BLaER1 (cell line): Measurements from ENCODE around the gene CSTF2T.
"Not testable (repeated sequence)": the region's sequence is repeated elsewhere in the genome, so short reads cannot be mapped to it uniquely, and the experiment has no call there.

ENCODE experiments used
- H3K27ac ChIP-seq: shearing (Covaris generic); formaldehyde crosslinking; 2 replicates; pipeline ENCODE4 v1.8.1; 2022
- H3K27me3 ChIP-seq: shearing (Covaris generic); formaldehyde crosslinking; 2 replicates; pipeline ENCODE4 v1.8.1; 2022
- H3K36me3 ChIP-seq: shearing (Covaris generic); formaldehyde crosslinking; 2 replicates; pipeline ENCODE4 v1.8.1; 2022
- H3K4me1 ChIP-seq: shearing (Covaris generic); formaldehyde crosslinking; 2 replicates; pipeline ENCODE4 v1.8.1; 2022
- H3K4me2 ChIP-seq: shearing (Covaris generic); formaldehyde crosslinking; 2 replicates; pipeline ENCODE4 v1.8.1; 2022
- H3K4me3 ChIP-seq: shearing (Covaris generic); formaldehyde crosslinking; 2 replicates; pipeline ENCODE4 v1.8.1; 2022
- H3K9ac ChIP-seq: shearing (Covaris generic); formaldehyde crosslinking; 2 replicates; pipeline ENCODE4 v1.8.1; 2022
- H3K9me3 ChIP-seq: shearing (Covaris generic); formaldehyde crosslinking; 2 replicates; pipeline ENCODE4 v1.8.1; 2022
- H4K20me1 ChIP-seq: shearing (Covaris generic); formaldehyde crosslinking; 2 replicates; pipeline ENCODE4 v1.8.1; 2022
- Cebpa-rat ChIP-seq: shearing (Covaris generic); IDR thresholded peaks from 2 replicates; pipeline ENCODE4 v1.8.1; 2022

Gene CSTF2T

DNA sequence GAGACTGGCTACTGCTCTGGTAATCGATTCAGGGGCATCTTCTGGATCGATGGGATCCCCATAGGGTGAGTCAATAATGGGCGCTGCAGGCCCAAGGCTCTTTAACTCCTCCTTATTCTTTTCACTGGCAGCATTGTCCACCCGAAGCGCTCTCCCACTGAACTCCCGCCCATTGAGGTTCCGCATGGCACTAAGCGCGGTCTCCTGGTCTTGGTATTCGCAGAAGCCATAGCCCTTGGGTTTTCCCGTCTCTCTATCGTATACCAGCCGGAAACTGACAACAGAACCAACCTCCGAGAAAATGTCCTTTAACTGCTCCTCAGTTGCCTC lies 285 bp downstream of the CSTF2T start:
- Histone ChIP-seq H3K4me1 (peaks cover 33% of the 10 kb centered on the region), H3K4me3 (peak overlapping the region; percentile 80), H3K27ac (peak overlapping the region; percentile 99), H3K27me3 (no peaks in the 10 kb centered on the region), H3K4me2 (peak overlapping the region; percentile 97), H4K20me1 (peaks cover 48% of the 10 kb centered on the region), H3K9ac (peak overlapping the region; percentile 98), H3K9me3 (no peaks in the 10 kb centered on the region; the same call in 1 of the 2 replicates), H3K36me3 (peaks cover 35% of the 10 kb centered on the region)
- no peak for TF ChIP-seq Cebpa-rat

DNA sequence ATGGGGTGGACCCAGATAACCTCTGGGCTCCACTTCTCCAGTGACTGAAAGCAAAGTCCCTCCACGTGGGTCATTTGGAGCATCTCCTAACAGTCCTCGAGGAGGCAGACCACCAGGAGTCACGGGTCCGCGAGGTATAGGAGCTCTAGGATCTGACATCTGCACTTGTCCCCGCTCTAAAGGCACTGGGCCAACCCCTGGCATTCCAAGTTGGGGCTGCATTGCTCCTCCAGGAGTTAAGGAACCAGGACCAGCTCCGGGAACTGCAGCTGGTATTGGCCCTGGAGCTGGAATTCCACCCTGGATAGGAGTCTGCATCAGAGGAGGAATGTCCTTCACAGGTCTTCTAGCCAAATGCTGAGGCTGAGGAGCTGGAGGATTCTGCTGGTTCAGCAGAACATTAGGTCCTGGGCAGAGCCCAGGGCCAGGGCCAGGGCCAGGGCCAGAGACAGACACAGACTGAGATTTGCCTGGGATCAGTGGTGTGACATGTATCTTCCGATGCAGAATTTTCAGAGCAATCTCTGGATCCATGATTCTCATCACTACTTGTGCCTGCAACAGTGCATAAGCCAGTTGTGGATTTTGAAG lies 827 bp downstream of the CSTF2T start:
- H3K27ac ChIP-seq: peak overlapping the region; percentile 99
- H3K36me3 ChIP-seq: peaks cover 35% of the 10 kb centered on the region
- peak overlapping the region; percentile 98 for H3K9ac ChIP-seq
- no peaks in the 10 kb centered on the region; the same call in 1 of the 2 replicates for H3K9me3 ChIP-seq
- H4K20me1 ChIP-seq: peaks cover 50% of the 10 kb centered on the region
- no peak for TF ChIP-seq Cebpa-rat
- peak overlapping the region; percentile 97 for H3K4me2 ChIP-seq
- peaks cover 33% of the 10 kb centered on the region for H3K4me1 ChIP-seq
- peak overlapping the region; percentile 80 for H3K4me3 ChIP-seq
- H3K27me3 ChIP-seq: no peaks in the 10 kb centered on the region

DNA sequence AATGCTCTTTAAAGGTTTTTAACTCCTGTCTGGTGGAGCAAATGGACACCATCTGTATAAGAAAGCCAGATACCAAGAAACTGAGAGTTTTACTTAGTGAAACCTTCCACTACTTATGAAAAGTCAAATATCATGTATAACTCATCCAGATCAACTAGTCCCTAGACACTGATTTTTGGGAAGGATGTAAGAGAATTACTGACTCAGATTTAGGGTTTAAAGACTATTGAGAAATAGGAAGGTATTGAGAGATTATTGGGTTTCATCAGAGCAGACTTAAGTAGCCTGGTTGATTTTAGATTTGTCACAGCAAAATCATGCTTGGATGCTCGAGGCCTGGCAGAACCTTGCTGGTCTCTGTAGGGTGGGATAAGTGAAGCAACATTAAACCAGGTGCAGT lies 3.1 kb downstream of the CSTF2T start:
- peak overlapping the region; percentile 4 for H3K4me2 ChIP-seq

DNA sequence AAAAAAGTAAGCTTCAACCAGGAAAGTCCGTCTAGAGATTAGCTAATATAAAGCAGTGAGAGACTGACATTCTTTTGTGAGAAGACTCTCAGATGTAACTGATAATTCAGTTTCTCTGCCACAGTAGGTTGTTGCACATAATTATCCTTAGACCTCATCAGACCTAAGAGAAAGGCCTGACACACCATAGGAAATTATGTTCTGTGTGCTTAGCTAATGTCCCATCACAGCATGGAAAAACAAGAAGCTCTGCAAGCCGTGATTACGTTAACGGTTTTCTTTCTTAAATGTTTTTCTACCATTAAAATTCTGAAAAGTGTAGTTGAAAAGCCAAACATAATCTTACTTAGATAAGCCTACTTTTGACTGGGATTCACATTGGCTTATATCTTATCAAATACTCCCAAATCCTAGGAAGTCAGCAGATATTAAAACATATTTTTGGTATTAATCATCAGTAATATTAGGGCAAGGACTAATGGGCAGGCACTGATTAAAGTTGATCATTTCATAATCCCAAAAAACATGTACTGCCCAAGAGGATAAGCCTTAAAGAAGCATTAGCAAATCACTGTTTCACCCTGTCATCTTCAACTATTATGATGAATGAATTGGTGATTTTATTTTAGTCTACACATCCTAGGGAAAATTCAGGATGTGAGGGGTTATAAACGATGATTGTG lies 5.2 kb downstream of the CSTF2T start:
- Histone ChIP-seq H3K4me2 (no peak overlapping the region), H3K27ac (no peak overlapping the region), H3K4me1 (peaks cover 26% of the 10 kb centered on the region), H3K4me3 (no peak overlapping the region), H3K9me3 (no peaks in the 10 kb centered on the region; the same call in 1 of the 2 replicates), H3K27me3 (no peaks in the 10 kb centered on the region), H3K9ac (no peak overlapping the region), H4K20me1 (peaks cover 50% of the 10 kb centered on the region), H3K36me3 (peaks cover 35% of the 10 kb centered on the region)
- no peak for TF ChIP-seq Cebpa-rat

More for the DNA sequence above, 3.1 kb downstream of the CSTF2T start:
- no peak overlapping the region for H3K4me3 ChIP-seq
- no peak for TF ChIP-seq Cebpa-rat
- H3K27me3 ChIP-seq: no peaks in the 10 kb centered on the region
- H3K9ac ChIP-seq: no peak overlapping the region
- H3K36me3 ChIP-seq: peaks cover 35% of the 10 kb centered on the region
- H4K20me1 ChIP-seq: peaks cover 50% of the 10 kb centered on the region
- H3K27ac ChIP-seq: no peak overlapping the region
- H3K4me1 ChIP-seq: peaks cover 33% of the 10 kb centered on the region
- no peaks in the 10 kb centered on the region; the same call in 1 of the 2 replicates for H3K9me3 ChIP-seq

DNA sequence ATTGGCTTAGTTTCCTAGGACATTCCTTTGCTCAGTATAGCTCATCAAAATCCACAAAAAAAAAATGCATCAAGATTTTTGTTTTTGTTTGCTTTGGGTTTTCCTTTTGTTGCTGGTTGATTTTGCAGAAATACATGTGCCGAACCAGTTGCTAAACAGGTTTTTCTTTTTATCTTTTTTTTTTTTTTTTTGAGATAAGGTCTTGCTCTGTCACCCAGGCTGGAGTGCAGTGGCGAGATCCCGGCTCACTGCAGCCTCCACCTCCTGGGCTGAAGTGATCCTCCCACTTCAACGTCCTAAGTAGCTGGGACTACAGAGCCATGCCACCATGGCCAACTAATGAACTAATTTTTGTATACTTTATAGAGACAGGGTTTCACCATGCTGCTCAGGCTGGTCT lies 8.3 kb downstream of the CSTF2T start:
- Histone ChIP-seq H3K9me3 (0 out of 2 replicates have a peak, but pooled peaks cover 3% of the 10 kb centered on the region), H3K36me3 (peaks cover 12% of the 10 kb centered on the region; the same call in 1 of the 2 replicates), H3K4me3 (no peak overlapping the region), H3K4me1 (peaks cover under 1% of the 10 kb centered on the region; the same call in 1 of the 2 replicates), H3K4me2 (no peak overlapping the region), H3K9ac (no peak overlapping the region), H3K27ac (no peak overlapping the region), H4K20me1 (peaks cover 23% of the 10 kb centered on the region), H3K27me3 (no peaks in the 10 kb centered on the region)
- TF ChIP-seq Cebpa-rat: no peak

DNA sequence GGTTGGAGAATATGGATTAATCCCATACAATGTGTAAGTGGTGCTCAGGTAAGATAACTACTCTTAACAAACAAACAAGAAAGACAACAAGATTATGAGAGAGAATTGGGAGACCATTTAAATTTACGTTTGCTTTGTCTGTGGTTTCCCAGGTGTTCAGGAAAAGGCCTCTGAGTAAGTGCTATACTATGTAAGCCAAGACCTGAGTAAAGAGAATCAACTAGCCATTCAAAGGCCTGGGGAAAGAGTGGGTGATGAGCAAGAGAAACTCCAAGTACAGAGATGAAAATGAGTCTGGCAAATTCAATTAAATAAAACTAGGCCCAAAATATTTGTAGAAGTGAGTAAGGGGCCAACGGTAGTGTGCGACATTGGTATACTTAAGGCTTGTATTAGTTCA lies 9.9 kb downstream of the CSTF2T start:
- Histone ChIP-seq H3K4me2 (no peak overlapping the region), H3K36me3 (peaks cover 2% of the 10 kb centered on the region; the same call in 1 of the 2 replicates), H3K9me3 (0 out of 2 replicates have a peak, but pooled peaks cover 3% of the 10 kb centered on the region), H3K27ac (no peak overlapping the region), H3K4me3 (no peak overlapping the region), H3K27me3 (no peaks in the 10 kb centered on the region), H4K20me1 (peaks cover 7% of the 10 kb centered on the region; the same call in 1 of the 2 replicates), H3K9ac (no peak overlapping the region), H3K4me1 (no peaks in the 10 kb centered on the region)
- TF ChIP-seq Cebpa-rat: no peak

DNA sequence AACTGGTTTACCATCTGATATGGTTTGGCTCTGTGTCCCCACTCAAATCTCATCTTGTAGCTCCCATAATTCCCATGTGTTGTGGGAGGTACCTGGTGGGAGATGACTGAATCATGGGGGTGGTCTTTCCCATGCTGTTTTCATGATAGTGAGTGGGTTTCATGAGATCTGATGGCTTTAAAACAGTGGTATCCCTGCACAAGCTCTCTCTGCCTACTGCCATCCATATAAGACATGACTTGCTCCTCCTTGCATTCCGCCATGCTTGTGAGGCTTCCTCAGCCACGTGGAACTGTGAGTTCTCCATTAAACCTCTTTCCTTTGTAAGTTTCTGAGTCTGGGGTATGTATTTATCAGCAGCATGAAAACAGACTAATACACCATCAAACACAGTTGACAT lies 10.6 kb downstream of the CSTF2T start:
- not testable (repeated sequence) for H4K20me1 ChIP-seq, H3K4me2 ChIP-seq, H3K4me3 ChIP-seq, H3K9ac ChIP-seq, H3K27ac ChIP-seq, H3K9me3 ChIP-seq, H3K27me3 ChIP-seq, H3K4me1 ChIP-seq, H3K36me3 ChIP-seq

DNA sequence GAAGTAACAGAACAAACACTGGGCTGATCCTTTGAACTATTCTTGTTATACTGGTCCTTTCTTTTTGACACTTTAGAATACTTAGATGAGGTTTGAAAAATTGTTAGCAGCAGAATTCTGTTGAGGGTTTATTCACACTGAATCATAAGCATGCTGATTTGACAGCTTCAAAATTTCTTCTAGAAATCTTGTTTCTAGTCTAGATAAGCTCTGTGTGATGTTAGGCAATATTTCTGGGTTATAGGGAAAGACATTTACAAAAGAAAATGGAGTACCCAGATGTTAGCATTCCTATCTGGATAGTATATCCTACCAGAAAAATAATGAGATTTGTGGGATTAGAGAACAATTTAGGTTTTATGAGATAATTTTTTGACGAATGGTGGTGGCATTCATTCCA lies 12.1 kb downstream of the CSTF2T start:
- no peak overlapping the region for H3K4me2 ChIP-seq
- no peaks in the 10 kb centered on the region for H4K20me1 ChIP-seq
- 0 out of 2 replicates have a peak, but pooled peaks cover 3% of the 10 kb centered on the region for H3K9me3 ChIP-seq
- no peaks in the 10 kb centered on the region for H3K36me3 ChIP-seq
- H3K4me1 ChIP-seq: no peaks in the 10 kb centered on the region
- no peak overlapping the region for H3K9ac ChIP-seq
- no peak overlapping the region for H3K27ac ChIP-seq
- no peaks in the 10 kb centered on the region for H3K27me3 ChIP-seq
- TF ChIP-seq Cebpa-rat: no peak
- H3K4me3 ChIP-seq: no peak overlapping the region

DNA sequence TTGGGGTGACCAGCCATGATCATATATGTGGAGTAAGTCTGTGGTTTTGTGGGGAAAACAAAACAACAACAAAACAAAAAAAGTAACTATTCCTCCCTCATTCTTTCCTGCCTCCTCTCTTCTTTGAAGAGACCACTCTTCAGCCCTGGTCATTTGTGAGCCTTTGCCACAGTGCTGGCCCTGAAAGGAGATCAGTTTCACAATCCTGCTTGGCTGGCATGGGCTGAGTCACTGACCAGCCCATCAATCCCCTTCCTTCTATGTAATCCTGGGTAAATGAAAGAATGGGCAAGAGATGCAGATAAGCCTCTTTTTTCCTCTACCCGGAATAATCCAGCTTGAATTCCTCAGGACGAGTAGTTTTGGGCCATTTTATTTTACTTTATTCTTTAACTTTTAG lies 13.6 kb downstream of the CSTF2T start:
- H3K4me1 ChIP-seq: no peaks in the 10 kb centered on the region
- H3K4me2 ChIP-seq: no peak overlapping the region
- no peak overlapping the region for H3K9ac ChIP-seq
- H3K9me3 ChIP-seq: 0 out of 2 replicates have a peak, but pooled peaks cover 3% of the 10 kb centered on the region
- H4K20me1 ChIP-seq: no peaks in the 10 kb centered on the region
- TF ChIP-seq Cebpa-rat: no peak
- H3K27me3 ChIP-seq: no peaks in the 10 kb centered on the region
- no peaks in the 10 kb centered on the region for H3K36me3 ChIP-seq
- H3K27ac ChIP-seq: no peak overlapping the region
- no peak overlapping the region for H3K4me3 ChIP-seq

DNA sequence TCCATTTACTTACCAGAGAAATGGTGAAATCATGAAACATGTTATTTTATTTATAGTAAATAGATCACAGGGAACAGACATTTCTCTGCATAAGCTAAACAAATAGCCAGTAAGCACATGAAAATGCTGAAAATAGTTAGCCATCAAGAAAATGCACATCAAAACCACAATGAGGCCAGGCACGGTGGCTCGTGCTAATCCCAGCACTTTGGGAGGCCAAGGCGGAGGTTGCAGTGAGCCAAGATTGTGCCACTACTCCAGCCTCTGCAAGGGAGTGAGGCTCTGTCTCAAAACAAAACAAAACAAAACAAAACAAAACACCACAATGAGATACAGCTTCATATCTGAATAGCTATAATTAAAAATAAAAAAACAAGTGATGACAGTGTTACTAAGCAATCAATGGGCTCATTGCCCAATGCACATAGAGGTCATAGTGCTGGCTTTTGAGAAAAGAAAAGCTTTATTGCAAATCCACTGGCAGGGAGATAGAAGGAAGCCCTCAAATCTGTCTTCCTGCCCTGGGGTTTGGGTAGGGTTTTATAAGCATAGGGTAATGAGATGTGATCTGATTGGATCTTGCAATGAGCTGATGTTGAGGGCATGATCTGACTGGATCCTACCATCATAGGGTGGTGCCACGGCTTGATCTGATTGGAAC lies 16.2 kb downstream of the CSTF2T start:
- no peak overlapping the region for H3K4me3 ChIP-seq
- no peak for TF ChIP-seq Cebpa-rat
- H3K27ac ChIP-seq: no peak overlapping the region
- H3K36me3 ChIP-seq: no peaks in the 10 kb centered on the region
- H4K20me1 ChIP-seq: no peaks in the 10 kb centered on the region
- no peaks in the 10 kb centered on the region for H3K27me3 ChIP-seq
- H3K9ac ChIP-seq: no peak overlapping the region
- no peaks in the 10 kb centered on the region for H3K9me3 ChIP-seq
- H3K4me1 ChIP-seq: no peaks in the 10 kb centered on the region
- H3K4me2 ChIP-seq: no peak overlapping the region
